Right renal cortex interstitium (tissue), 3 donors: ENCODE measurements around the gene PRCP. TPM values are rescaled to one million over a fixed set of nuclear protein-coding genes. Genes with fewer than 3 reads are reported as not detected.
"Not testable (repeated sequence)": the region's sequence is repeated elsewhere in the genome, so short reads cannot be mapped to it uniquely, and the experiment has no call there.

Experiments
- DNase-seq, 3 donors: peaks; one replicate each; pipeline ENCODE4 v3.0.0-alpha.2; 2013; ENCODE audit warnings: low read depth in 3 of 3, low spot score in 2 of 3
- polyA plus RNA-seq, 3 donors: library from polyadenylated mRNA; unstranded; fragments of 120-200 nt; gene quantifications; one replicate each; pipeline ENCODE4 v1.2.1, GENCODE V29; 2013; ENCODE audit not compliant: insufficient read length in 3 of 3

Gene PRCP
- polyA plus RNA-seq, 3 donors: 301 to 310 (median 307) TPM

GRCh38 chr11:82873919-82874333, 26.3 kb downstream of the PRCP start:
- no peak for DNase-seq

- no peak for DNase-seq
Measured at GRCh38 chr11:82872377-82873150, 27.7 kb downstream of the PRCP start.

- DNase-seq: no peak
Measured at GRCh38 chr11:82871646-82872045, 28.6 kb downstream of the PRCP start.

GRCh38 chr11:82869657-82870056, 30.6 kb downstream of the PRCP start:
- DNase-seq: no peak

GRCh38 chr11:82867495-82868082, 32.6 kb downstream of the PRCP start:
- DNase-seq: peak; percentile 61 to 69 (median 64)

GRCh38 chr11:82865841-82866240, 34.4 kb downstream of the PRCP start:
- DNase-seq: no peak

GRCh38 chr11:82864268-82864667, 36.0 kb downstream of the PRCP start:
- DNase-seq: no peak

- no peak for DNase-seq
Measured at GRCh38 chr11:82863209-82863608, 37.0 kb downstream of the PRCP start.

GRCh38 chr11:82862379-82862778, 37.9 kb downstream of the PRCP start:
- DNase-seq: no peak

- DNase-seq: no peak
Measured at GRCh38 chr11:82859750-82860149, 40.5 kb downstream of the PRCP start.

- DNase-seq: no peak
Measured at GRCh38 chr11:82858556-82859091, 41.6 kb downstream of the PRCP start.

- DNase-seq: no peak
Measured at GRCh38 chr11:82858133-82858532, 42.1 kb downstream of the PRCP start.

- no peak for DNase-seq
Measured at GRCh38 chr11:82857145-82857544, 43.1 kb downstream of the PRCP start.

GRCh38 chr11:82855616-82856015, 44.6 kb downstream of the PRCP start:
- no peak for DNase-seq

GRCh38 chr11:82854916-82855315, 45.3 kb downstream of the PRCP start:
- not testable (repeated sequence) for DNase-seq

- DNase-seq: no peak
Measured at GRCh38 chr11:82854242-82854641, 46.0 kb downstream of the PRCP start.

GRCh38 chr11:82848829-82849228, 51.4 kb downstream of the PRCP start:
- no peak for DNase-seq

GRCh38 chr11:82845356-82846353, 54.6 kb downstream of the PRCP start:
- DNase-seq: no peak

- no peak for DNase-seq
Measured at GRCh38 chr11:82843057-82843795, 57.0 kb downstream of the PRCP start.

GRCh38 chr11:82842019-82842418, 58.2 kb downstream of the PRCP start:
- no peak for DNase-seq
